ENCODE measurements around the gene NBPF1. TPM values are rescaled to one million over a fixed set of nuclear protein-coding genes. Genes with fewer than 3 reads are reported as not detected.

Gene NBPF1
- total RNA-seq, 1 donor from 2014 or later, result 41.8 TPM

GRCh38 chr1:16618719-16619118, 5.4 kb upstream of the NBPF1 start:
- no peak for DNase-seq (ENCODE audit: low spot score)
- H3K27me3 Mint-ChIP-seq (ENCODE audit: unreplicated experiment), result no peaks in the 10 kb centered on the region
- no peaks in the 10 kb centered on the region for H3K9me3 Mint-ChIP-seq (ENCODE audit: unreplicated experiment)
- TF ChIP-seq CTCF (IDR thresholded peaks at IDR 0.05; ENCODE audit: unreplicated experiment), result no peak
- H3K27ac Mint-ChIP-seq (ENCODE audit: unreplicated experiment), result no peak overlapping the region
- no peak overlapping the region for H3K4me3 Mint-ChIP-seq (ENCODE audit: unreplicated experiment)
- no peaks in the 10 kb centered on the region for H3K36me3 Mint-ChIP-seq (ENCODE audit: low read depth, unreplicated experiment)
- no peaks in the 10 kb centered on the region for H3K4me1 Mint-ChIP-seq (ENCODE audit: unreplicated experiment)

- Mint-ChIP-seq H3K4me3 (ENCODE audit: unreplicated experiment) (no peak overlapping the region), H3K4me1 (ENCODE audit: unreplicated experiment) (no peaks in the 10 kb centered on the region), H3K27ac (ENCODE audit: unreplicated experiment) (no peak overlapping the region), H3K9me3 (ENCODE audit: unreplicated experiment) (no peaks in the 10 kb centered on the region), H3K36me3 (ENCODE audit: low read depth, unreplicated experiment) (no peaks in the 10 kb centered on the region), H3K27me3 (ENCODE audit: unreplicated experiment) (no peaks in the 10 kb centered on the region)
- no peak for TF ChIP-seq CTCF (IDR thresholded peaks at IDR 0.05; ENCODE audit: unreplicated experiment)
- no peak for DNase-seq (ENCODE audit: low spot score)
These were observed 4.6 kb upstream of the NBPF1 start for GRCh38 chr1:16617778-16618580.

GRCh38 chr1:16617114-16617631, 3.8 kb upstream of the NBPF1 start:
- Mint-ChIP-seq H3K27me3 (ENCODE audit: unreplicated experiment) (no peaks in the 10 kb centered on the region), H3K4me1 (ENCODE audit: unreplicated experiment) (no peaks in the 10 kb centered on the region), H3K27ac (ENCODE audit: unreplicated experiment) (no peak overlapping the region), H3K9me3 (ENCODE audit: unreplicated experiment) (no peaks in the 10 kb centered on the region), H3K4me3 (ENCODE audit: unreplicated experiment) (no peak overlapping the region), H3K36me3 (ENCODE audit: low read depth, unreplicated experiment) (no peaks in the 10 kb centered on the region)
- no peak for TF ChIP-seq CTCF (IDR thresholded peaks at IDR 0.05; ENCODE audit: unreplicated experiment)
- DNase-seq (ENCODE audit: low spot score), result peak; percentile 16

- H3K4me1 Mint-ChIP-seq (ENCODE audit: unreplicated experiment), result no peaks in the 10 kb centered on the region
- H3K36me3 Mint-ChIP-seq (ENCODE audit: low read depth, unreplicated experiment), result no peaks in the 10 kb centered on the region
- H3K4me3 Mint-ChIP-seq (ENCODE audit: unreplicated experiment), result no peak overlapping the region
- no peaks in the 10 kb centered on the region for H3K9me3 Mint-ChIP-seq (ENCODE audit: unreplicated experiment)
- no peak overlapping the region for H3K27ac Mint-ChIP-seq (ENCODE audit: unreplicated experiment)
- TF ChIP-seq CTCF (IDR thresholded peaks at IDR 0.05; ENCODE audit: unreplicated experiment), result no peak
- DNase-seq (ENCODE audit: low spot score), result peak; percentile 3
- H3K27me3 Mint-ChIP-seq (ENCODE audit: unreplicated experiment), result no peaks in the 10 kb centered on the region
These were observed 2.2 kb upstream of the NBPF1 start for GRCh38 chr1:16615253-16616252.
